Body of pancreas (tissue), 4 donors: ENCODE measurements around the gene TLX2. TPM values are rescaled to one million over a fixed set of nuclear protein-coding genes. Genes with fewer than 3 reads are reported as not detected.

Source experiments
- ATAC-seq: fragments of 150-250 bp; one replicate; pipeline ENCODE4 v1.9.1; 2016
- DNase-seq, 4 donors: peaks; one replicate each; pipeline ENCODE4 v3.0.0-alpha.2; 2019
- H3K27ac ChIP-seq, 4 donors: fragments of 200-600 bp; sonication (generic); 1 replicate in 3 of 4; 2 replicates in 1 of 4; pipeline versions ENCODE4 v1.5.1 to v1.6.1; 2016 to 2019; ENCODE audit warnings: mild to moderate bottlenecking in 1 of 4, mixed read lengths in 1 of 4, moderate library complexity in 1 of 4
- H3K27me3 ChIP-seq, 2 donors: fragments of 200-600 bp; sonication (generic); one replicate each; pipeline ENCODE4 v1.6.0; 2016; ENCODE audit warnings: mild to moderate bottlenecking in 1 of 2
- H3K36me3 ChIP-seq, 2 donors: fragments of 200-600 bp; sonication (generic); replicated peaks in 1 of 2; 2 replicates each; pipeline ENCODE4 v1.5.1; 2016; ENCODE audit warnings: low read depth in 2 of 2; ENCODE audit not compliant: insufficient read depth in 1 of 2
- H3K4me1 ChIP-seq: fragments of 200-600 bp; sonication (generic); one replicate; pipeline ENCODE4 v1.6.0; 2016
- H3K4me3 ChIP-seq, 2 donors: fragments of 200-600 bp; sonication (generic); 1 replicate in 1 of 2; 2 replicates in 1 of 2; pipeline ENCODE4 v1.5.1; 2016 to 2019
- H3K9me3 ChIP-seq, 3 donors: fragments of 200-600 bp; sonication (generic); 1 replicate in 2 of 3; 2 replicates in 1 of 3; pipeline ENCODE4 v1.5.1; 2016
- POLR2A ChIP-seq, 3 donors: fragments of 450-650 bp; IDR thresholded peaks; one replicate each; pipeline ENCODE4 v1.6.1; 2016; ENCODE audit warnings: antibody characterized with exemption in 3 of 3, mild to moderate bottlenecking in 2 of 3
- WGBS, 2 donors: methylation state at CpG; one replicate each; pipeline ENCODE4 v1.1.5; 2017; 5-methylcytosine and 5-hydroxymethylcytosine counted together
- intact Hi-C: fragments of 100-400 bp; cut with DNase I; formaldehyde crosslinking; loops from one replicate; pipeline ENCODE4 v1.15.1; 2023
- total RNA-seq, 2 donors: library from RNA; depleted of rRNA; stranded (reverse); fragments of >200 nt; gene quantifications; one replicate each; pipeline ENCODE4 v1.1.0, GENCODE V29; 2016
- TF ChIP-seq, protein P1 (sequence below), 7 experiments: fragments of 450-650 bp in 4 of 7; fragments of 200-600 bp in 3 of 7; sonication (generic) in 3 of 7; IDR thresholded peaks; one replicate each; pipeline ENCODE4 v1.5.1; 2016 to 2019; ENCODE audit warnings: antibody characterized with exemption in 7 of 7

The TLX2 gene
- total RNA-seq, 2 donors from 2014 or later, result not detected

DNA sequence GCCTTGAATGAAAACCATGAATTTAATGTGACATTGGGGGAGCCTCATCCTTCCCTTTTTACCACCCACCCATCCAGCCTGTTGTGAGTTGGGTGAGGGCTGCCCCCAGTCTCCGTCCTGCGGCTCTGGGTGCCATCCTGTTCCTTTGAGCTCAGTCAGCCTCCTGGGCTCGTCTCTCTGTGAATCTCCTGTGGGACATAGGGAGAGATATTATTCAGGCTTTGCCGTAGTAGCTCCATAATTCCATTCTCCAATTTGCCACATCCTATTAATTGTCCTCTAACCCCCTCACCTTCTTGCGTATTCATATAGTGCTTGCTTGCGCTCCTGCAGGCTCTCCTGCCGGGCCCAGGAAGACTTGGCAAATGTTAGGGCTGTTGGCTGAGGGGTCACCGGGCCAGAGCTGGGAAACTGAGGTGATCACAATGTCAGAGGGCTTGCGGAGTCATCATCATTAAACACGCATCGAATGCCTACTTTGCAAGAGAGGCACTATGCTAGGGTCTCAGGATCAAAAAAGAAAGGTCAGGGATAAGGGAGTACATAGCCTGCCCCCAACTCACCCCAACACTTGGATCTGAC, 12.5 kb downstream of the TLX2 start:
- H3K4me1 ChIP-seq, result peaks cover 27% of the 10 kb centered on the region
- H3K27ac ChIP-seq, result no peak overlapping the region
- ATAC-seq (no peak), DNase-seq (no peak)
- no peak for TF ChIP-seq POLR2A (IDR thresholded peaks at IDR 0.05)
- TF ChIP-seq, protein P1, sequence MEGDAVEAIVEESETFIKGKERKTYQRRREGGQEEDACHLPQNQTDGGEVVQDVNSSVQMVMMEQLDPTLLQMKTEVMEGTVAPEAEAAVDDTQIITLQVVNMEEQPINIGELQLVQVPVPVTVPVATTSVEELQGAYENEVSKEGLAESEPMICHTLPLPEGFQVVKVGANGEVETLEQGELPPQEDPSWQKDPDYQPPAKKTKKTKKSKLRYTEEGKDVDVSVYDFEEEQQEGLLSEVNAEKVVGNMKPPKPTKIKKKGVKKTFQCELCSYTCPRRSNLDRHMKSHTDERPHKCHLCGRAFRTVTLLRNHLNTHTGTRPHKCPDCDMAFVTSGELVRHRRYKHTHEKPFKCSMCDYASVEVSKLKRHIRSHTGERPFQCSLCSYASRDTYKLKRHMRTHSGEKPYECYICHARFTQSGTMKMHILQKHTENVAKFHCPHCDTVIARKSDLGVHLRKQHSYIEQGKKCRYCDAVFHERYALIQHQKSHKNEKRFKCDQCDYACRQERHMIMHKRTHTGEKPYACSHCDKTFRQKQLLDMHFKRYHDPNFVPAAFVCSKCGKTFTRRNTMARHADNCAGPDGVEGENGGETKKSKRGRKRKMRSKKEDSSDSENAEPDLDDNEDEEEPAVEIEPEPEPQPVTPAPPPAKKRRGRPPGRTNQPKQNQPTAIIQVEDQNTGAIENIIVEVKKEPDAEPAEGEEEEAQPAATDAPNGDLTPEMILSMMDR (IDR thresholded peaks at IDR 0.05), result no peak
- H3K4me3 ChIP-seq, result no peak overlapping the region
- WGBS, 2 donors, result 95 to 99% methylated on average over 11 of the region's 11 CpGs
- no peaks in the 10 kb centered on the region for H3K9me3 ChIP-seq
- H3K36me3 ChIP-seq, result peaks cover 0 to 4% of the 10 kb centered on the region in 2 donors
- H3K27me3 ChIP-seq, result no peaks in the 10 kb centered on the region
- intact Hi-C loops, result loop anchor here (5.0 kb wide), 1 partner anchor 34 kb away; no protein-coding TSS in a partner anchor

GRCh38 chr2:74527741-74528140, 13.5 kb downstream of the TLX2 start:
- no peaks in the 10 kb centered on the region for H3K9me3 ChIP-seq
- 90 to 91% methylated on average over 9 of the region's 9 CpGs for WGBS, 2 donors
- intact Hi-C loops, result loop anchor here (5.0 kb wide), 1 partner anchor 35 kb away; no protein-coding TSS in a partner anchor
- DNase-seq (no peak), ATAC-seq (no peak)
- H3K4me3 ChIP-seq, result no peak overlapping the region
- peaks cover 27% of the 10 kb centered on the region for H3K4me1 ChIP-seq
- peaks cover 0 to 4% of the 10 kb centered on the region in 2 donors for H3K36me3 ChIP-seq
- no peak overlapping the region for H3K27ac ChIP-seq
- H3K27me3 ChIP-seq, result no peaks in the 10 kb centered on the region
- TF ChIP-seq, protein P1 (IDR thresholded peaks at IDR 0.05), result no peak
- TF ChIP-seq POLR2A (IDR thresholded peaks at IDR 0.05), result no peak

- no peak for TF ChIP-seq POLR2A (IDR thresholded peaks at IDR 0.05)
- TF ChIP-seq, protein P1 (IDR thresholded peaks at IDR 0.05), result no peak
- WGBS, 2 donors, result 11 to 15% methylated on average over 23 to 29 of the region's 29 CpGs
- Histone ChIP-seq H3K36me3 (peaks cover 0 to 4% of the 10 kb centered on the region in 2 donors), H3K9me3 (no peaks in the 10 kb centered on the region), H3K4me3 (peak overlapping the region; percentile 70 to 82), H3K27me3 (no peaks in the 10 kb centered on the region), H3K4me1 (peaks cover 27% of the 10 kb centered on the region), H3K27ac (peak overlapping the region; percentile 50 to 90 (median 80))
- intact Hi-C loops, result loop anchor here (5.0 kb wide), 1 partner anchor 36 kb away; no protein-coding TSS in a partner anchor
- DNase-seq, result no peak
- ATAC-seq, result no peak
Observed at GRCh38 chr2:74528600-74529356, 14.5 kb downstream of the TLX2 start.

- intact Hi-C loops, result loop anchor here (5.0 kb wide), 1 partner anchor 37 kb away; no protein-coding TSS in a partner anchor
- peak; percentile 97 for ATAC-seq
- peak within 1 kb of the TSS; percentile 70 to 82 for H3K4me3 ChIP-seq
- peaks cover 0 to 4% of the 10 kb centered on the region in 2 donors for H3K36me3 ChIP-seq
- peak; percentile 42 to 92 (median 90) for TF ChIP-seq POLR2A (IDR thresholded peaks at IDR 0.05)
- TF ChIP-seq, protein P1 (IDR thresholded peaks at IDR 0.05), result peak in 2 of 7 experiments; percentile 8 to 24
- WGBS, 2 donors, result 0 to 5% methylated on average over 12 to 86 of the region's 87 CpGs
- H3K4me1 ChIP-seq, result peaks cover 27% of the 10 kb centered on the region
- H3K27me3 ChIP-seq, result no peaks in the 10 kb centered on the region
- H3K9me3 ChIP-seq, result no peaks in the 10 kb centered on the region
- peak within 1 kb of the TSS; percentile 50 to 90 (median 80) for H3K27ac ChIP-seq
- DNase-seq, result peak; percentile 98 to 99 (median 98)
Observed at GRCh38 chr2:74529357-74530238, 15.3 kb downstream of the TLX2 start, which contains the start of the genes AUP1 and HTRA2. Gene AUP1, minus strand, starts transcription at chr2:74529706. Its CDS starts 77 bp downstream, at chr2:74529629. Gene HTRA2, plus strand, starts transcription at chr2:74529933. Its CDS starts 74 bp downstream, at chr2:74530007.
